Left ventricle myocardium superior (tissue), 1 donor: Measurements from ENCODE around the gene XRRA1. TPM values are rescaled to one million over a fixed set of nuclear protein-coding genes. Genes with fewer than 3 reads are reported as not detected.
"Not testable (repeated sequence)": the region's sequence is repeated elsewhere in the genome, so short reads cannot be mapped to it uniquely, and the experiment has no call there.

ENCODE experiments used
- ATAC-seq: fragments of 200-7000 bp; cut with Tn5 transposase; one replicate; pipeline ENCODE4 v1.9.1; 2020; ENCODE audit warnings: mild to moderate bottlenecking, moderate library complexity
- DNase-seq: peaks from one replicate; pipeline ENCODE4 v3.0.0-alpha.2; 2020
- intact Hi-C: fragments of 100-400 bp; cut with micrococcal nuclease; formaldehyde crosslinking; loops from one replicate; pipeline ENCODE4 v1.11.0; 2022
- long read RNA-seq: library from polyadenylated mRNA; unstranded; transcript quantifications from one replicate; pipeline ENCODE4 v2.0.0, GENCODE V29; 2021
- total RNA-seq: library from RNA; stranded (reverse); fragmentation: NEBNext Ultra II Directional; extraction: Animal tissue kit (Norgen Biotek cat#: 25700); gene quantifications from one replicate; pipeline ENCODE4 v1.2.1, GENCODE V29; 2021
- donor health status: DM: no; HTN: yes; CAD: no; lungs with severe emphysema.

Gene XRRA1, protein sequence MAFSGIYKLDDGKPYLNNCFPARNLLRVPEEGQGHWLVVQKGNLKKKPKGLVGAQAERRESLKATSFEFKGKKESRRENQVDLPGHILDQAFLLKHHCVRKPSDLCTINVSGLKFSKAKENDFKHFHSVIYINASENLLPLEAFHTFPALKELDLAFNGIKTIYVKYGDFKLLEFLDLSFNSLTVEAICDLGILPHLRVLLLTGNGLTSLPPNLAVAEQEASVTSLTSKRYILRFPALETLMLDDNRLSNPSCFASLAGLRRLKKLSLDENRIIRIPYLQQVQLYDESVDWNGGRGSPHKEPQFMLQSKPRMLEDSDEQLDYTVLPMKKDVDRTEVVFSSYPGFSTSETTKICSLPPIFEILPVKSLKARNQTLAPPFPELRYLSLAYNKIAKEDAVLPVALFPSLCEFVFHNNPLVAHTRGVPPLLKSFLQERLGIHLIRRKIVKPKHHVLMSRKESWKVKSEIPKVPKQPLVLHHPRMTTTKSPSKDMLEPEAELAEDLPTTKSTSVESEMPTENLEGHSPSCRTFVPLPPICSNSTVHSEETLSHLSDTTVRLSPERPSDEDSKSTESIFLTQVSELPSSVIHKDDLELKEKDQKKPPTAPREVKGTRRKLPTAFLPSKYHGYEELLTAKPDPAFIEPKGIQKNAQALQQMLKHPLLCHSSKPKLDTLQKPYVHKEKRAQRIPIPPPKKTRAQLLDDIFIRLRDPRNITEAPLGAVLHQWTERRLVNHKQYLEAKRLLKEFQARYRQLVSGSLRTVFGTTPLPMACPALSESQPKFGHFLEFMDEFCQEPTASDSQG
- total RNA-seq, result 7.3 TPM
- long read RNA-seq, partial matches to known transcripts, result 0 of 6 reads
- long read RNA-seq, other reads (novel, unspliced or antisense), result 6 of 6 reads

DNA sequence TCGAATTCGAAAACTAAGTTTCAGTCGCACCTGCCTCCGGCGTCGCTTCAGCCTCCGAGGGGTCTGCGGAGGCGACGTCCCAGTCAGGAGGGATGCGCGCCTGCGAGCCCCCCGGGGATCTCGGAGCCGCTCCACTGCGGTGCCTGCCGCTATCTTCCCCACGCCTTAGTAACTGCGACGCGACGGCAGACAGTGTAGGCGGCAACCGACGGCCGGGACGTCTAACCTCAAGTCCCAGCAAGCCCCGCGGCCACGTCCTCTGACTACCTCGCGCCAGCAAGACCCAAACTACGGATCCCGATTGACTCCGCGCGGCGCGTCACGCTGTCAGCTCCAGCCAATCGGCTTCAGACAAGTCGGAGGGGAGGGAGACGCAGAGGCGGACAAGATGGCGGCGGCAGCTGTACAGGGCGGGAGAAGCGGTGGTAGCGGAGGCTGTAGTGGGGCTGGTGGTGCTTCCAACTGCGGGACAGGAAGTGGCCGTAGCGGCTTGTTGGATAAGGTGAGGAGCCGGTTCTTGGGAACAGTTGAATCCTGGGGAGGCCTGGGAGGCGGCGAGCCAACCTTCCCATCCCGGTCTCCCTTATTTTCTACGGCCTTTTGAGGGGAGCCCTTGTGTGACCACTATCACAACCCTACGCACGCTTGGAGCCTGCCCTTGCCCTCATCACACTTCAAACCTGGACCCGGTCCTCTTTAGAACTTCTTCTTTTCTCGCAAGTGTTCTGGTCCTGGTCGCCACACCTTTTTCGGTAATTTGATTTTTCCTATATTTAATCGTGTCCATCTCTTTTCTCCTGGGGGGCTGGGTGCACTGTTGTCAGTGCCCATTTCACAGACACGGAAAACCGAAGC is at the start of gene XRRA1, which contains the start of gene SPCS2:
Gene XRRA1, minus strand, starts transcription at position 194 of the 855 bp plus-strand sequence. CDS start 8,213 bp downstream, outside the sequence.
Gene SPCS2, plus strand, starts transcription at position 369 of the 855 bp plus-strand sequence. Its CDS starts 20 bp downstream, at position 389.
- peak; percentile 99 for DNase-seq
- peak; percentile 99 for ATAC-seq
- intact Hi-C loops, result no loop called here

DNA sequence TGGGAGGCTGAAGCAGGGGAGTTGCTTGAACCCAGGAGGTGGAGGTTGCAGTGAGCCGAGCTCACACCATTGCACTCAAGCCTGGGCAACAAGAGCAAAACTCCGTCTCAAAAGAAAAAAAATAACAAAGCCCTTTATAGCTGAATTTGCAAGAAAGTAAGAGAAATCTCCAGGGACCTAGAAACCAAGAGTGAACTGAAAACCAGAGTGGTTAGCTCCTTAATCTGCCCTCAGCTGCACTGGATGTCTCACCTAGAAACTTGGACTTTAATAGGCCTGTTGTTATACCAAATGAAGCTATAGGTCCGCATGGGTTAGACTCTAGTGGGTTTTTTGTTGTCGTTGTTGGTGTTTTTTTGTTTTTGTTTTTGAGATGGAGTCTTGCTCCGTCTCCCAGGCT is 44.0 kb upstream of the XRRA1 start:
- ATAC-seq, result no peak
- no peak for DNase-seq
- intact Hi-C loops, result no loop called here

DNA sequence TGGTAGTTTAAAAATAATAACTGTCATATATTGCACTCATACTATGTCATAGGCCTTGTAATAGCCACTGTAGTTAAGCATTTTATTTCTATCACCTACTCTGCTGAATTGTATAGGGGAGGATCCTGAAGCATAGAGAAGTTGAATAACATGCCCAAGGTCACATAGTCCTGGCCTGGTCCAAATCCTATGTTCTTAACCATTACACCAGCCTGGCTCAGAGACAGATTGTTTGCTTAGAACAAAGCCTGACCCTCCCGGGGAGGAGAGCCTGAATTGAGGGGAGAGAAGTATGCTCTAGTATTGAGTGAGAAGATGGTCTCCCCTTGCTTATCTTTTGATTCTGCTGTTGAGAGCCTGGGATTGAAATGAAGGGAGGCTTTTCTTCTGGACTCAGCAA is 42.0 kb upstream of the XRRA1 start:
- intact Hi-C loops, result no loop called here
- no peak for DNase-seq
- ATAC-seq, result no peak

DNA sequence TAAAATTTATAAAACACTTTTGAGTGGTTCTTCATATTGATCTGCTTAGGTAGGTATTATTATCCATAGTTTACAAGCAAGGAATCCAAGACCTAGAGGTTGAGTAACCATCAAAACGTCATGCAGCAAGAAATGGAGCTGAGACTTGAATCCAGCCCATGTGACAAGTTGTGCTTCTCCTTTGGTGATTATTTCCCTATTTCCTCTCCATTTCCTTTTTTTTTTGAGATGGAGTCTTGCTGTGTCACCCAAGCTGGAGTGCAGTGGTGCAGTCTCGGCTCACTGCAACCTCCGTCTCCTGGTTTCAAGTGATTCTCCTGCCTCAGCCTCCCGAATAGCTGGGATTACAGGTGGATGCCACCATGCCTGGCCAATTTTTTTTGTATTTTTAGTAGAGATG is 41.3 kb upstream of the XRRA1 start:
- ATAC-seq, intact Hi-C loops: not testable (repeated sequence)

DNA sequence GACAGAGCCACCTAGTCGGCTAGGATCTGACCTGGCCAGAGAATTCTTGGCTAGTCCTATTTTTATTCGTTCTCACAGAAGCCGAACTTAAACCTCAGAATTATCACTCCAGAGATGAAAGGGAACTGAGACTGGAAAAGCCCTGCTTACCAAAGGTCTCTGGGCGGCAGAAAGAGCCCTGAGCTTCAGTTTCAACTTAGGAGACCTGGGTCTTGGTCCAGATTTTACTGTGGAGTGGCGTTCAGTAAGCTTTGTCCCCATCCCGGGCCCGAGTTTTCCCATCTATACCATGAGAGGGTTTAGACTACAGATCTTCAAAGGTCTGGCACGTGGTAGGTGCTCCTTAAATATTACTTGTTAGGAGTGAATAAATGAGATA is 40.4 kb upstream of the XRRA1 start:
- ATAC-seq (peak; percentile 4), DNase-seq (no peak)
- intact Hi-C loops, result no loop called here

More for the DNA sequence above, 41.3 kb upstream of the XRRA1 start:
- not testable (repeated sequence) for DNase-seq

DNA sequence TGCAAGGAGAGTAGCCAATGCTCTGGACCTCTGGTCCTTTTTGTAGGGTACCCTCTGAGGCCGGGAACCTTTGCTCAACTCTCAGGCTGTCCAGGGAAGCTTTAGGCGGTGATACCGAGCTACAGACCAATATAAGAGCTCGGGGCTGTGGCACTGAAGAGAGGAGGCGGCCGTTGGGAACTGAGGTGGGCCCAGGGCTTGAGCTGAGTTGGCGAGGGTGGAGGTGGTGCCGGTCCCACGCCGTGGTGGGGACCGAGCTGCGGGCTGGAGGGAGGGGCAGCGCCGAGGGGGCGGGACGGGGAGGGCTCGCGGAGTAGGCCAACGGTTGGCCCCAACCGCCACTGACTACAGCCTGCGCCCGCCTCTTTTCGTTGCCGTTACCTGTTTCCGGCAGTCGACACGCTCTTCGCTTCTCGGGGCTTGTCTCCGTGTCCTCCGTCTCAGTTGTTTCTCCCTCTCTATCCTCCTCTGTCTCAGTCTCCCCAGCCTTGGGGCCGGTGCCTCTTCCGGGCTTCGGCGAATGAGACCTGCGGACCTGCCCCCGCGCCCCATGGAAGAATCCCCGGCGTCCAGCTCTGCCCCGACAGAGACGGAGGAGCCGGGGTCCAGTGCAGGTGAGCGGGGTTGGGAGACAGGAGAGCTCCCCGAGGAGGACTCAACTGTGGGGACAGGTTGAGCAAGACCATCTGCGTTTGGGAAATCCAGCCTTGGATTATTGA is 39.8 kb upstream of the XRRA1 start, which contains the start of gene NEU3:
Gene NEU3, plus strand, starts transcription at position 393 of the 719 bp plus-strand sequence. Its CDS starts 128 bp downstream, at position 521.
- peak; percentile 86 for DNase-seq
- peak; percentile 97 for ATAC-seq
- intact Hi-C loops, result no loop called here

DNA sequence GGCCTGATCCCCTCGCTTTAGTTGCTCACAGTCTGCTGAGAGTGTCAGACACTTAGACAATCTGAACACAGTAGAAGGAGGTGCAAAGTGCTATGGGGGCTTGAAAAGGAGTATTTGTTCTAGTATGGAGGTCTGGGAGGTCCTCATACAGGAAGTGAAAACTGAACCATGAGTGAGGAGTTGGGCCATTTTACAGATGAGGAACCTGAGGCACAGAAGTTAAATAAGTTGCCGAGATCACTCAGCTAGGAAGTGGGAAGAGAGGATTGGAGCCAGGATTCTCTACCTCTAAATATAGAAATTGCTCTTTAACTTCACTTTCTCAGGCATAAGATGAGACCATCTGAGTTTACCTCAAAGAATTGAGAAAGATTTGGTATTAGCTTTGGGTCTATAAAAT is 35.8 kb upstream of the XRRA1 start:
- DNase-seq (no peak), ATAC-seq (no peak)
- intact Hi-C loops, result no loop called here

DNA sequence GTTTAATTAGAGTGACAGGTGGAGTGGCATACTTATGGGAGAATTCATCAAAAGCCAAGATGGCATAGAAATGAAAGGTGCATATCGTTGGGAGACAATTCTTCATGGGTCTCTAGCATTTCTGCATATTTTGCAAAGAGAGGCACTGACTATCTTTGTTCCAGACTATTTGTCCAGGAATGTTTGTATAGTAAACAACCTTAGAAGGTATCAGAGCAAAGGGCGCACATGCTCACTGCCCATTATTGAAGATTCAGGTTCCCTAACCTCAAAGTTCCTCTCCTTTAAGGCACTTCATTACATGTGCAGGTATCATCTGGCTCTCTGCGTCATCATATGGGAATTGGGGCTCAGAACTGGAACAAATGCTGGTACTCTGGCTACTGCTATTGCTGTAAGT is 35.2 kb upstream of the XRRA1 start:
- no peak for ATAC-seq
- no peak for DNase-seq
- intact Hi-C loops, result no loop called here

DNA sequence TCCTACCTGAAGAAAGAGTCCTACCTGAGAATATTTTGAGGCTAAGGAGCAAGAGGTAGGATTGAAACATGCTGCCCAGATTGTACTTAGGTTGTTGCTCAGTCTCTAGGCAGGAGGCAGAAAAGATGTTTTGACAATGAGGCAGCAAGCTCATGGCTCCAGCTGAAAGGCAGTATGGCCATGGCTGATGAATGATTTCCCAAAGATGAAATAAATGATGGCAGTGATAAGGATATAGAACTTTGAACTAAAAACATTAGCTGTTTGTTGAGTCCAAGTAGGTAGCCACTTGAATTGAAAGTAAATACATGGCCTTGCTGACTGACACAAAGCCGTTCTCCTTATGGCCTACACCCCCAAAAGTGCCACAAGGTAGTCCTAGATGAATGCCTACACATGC is 33.0 kb upstream of the XRRA1 start:
- no peak for DNase-seq
- ATAC-seq, result no peak
- intact Hi-C loops, result no loop called here

DNA sequence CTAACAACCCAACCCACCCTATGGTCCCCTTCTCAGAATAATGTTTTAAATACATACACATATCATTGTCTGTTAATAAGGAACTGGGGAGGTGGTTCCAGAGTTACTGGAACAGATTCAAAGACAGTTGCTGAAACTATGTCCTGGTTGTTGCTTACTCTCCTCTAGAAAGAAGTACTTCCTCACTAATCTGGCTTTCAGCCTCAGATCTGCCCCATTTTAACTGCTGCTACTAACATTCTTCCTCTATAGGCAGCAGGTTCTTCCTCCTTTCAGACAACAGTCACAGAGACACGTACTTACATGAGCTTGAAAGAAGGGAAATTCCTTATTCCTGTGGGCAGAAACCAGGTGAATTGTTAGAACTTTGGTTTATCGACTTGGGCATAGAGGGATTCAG is 31.7 kb upstream of the XRRA1 start:
- ATAC-seq, result peak; percentile 29
- intact Hi-C loops, result no loop called here
- DNase-seq, result no peak

DNA sequence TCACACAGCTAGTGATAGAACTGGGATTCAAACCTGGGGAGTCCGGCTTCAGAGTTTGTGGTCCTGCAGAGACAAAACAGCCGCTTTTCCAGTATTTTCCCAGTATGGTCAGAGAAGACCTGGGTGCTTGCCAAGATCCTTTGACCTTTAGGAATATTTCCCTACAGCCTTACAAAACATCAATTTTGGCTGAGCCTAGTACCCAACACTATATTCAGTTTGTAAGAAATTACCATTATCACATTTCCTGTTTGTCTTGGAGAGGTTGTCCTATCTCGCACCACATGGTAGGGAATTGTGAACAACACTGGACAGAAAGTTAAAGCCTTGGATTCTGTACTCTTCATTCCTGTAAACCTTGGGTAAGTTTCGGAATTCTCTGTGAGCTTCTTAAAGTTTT is 29.1 kb upstream of the XRRA1 start:
- intact Hi-C loops, result no loop called here
- DNase-seq, result no peak
- ATAC-seq, result peak; percentile 61

DNA sequence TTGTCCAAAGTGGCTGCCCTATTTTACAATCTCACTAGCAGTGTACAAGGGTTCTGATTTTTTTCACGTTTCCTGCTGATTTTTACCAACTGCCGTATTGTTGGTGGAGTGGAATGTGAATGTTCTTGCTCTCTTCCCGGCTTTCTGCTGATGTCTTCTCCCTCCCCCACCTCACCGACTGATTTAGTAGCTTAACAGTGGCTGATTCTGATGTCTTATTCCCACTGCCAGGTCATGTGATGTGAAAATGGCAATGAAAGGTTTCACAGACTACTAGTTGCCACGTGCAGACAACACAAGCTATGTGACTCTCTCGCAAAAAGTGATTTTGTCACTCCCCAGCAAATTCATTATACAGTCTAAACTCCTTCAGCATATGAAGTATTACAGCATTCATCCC is 22.5 kb upstream of the XRRA1 start:
- no peak for ATAC-seq
- intact Hi-C loops, result no loop called here

DNA sequence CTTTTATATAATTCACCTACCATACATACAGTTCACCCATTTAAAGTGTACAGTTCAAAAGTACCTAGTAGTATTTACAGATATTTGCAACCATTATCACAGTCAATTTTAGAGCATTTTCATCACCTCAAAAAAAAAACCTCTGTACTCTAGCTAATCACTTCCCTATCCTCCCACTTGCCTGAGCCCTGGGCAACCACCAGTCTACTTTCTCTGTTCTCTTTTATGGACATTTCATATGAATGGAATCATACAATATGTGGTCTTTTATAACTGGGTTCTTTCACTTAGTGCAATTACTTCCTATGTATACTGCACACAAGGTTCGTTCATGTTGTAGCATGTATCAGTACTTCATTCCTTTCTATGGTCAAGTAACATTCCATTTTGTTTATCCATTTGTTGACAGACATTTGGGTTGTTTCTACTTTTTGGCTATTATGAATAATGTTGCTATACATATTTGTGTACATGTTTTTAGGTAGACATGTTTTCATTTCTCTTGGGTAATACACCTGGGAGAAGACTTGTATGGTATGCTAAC is 22.0 kb upstream of the XRRA1 start:
- ATAC-seq, result no peak
- intact Hi-C loops, result no loop called here
- no peak for DNase-seq

More for the DNA sequence above, 22.5 kb upstream of the XRRA1 start:
- no peak for DNase-seq

DNA sequence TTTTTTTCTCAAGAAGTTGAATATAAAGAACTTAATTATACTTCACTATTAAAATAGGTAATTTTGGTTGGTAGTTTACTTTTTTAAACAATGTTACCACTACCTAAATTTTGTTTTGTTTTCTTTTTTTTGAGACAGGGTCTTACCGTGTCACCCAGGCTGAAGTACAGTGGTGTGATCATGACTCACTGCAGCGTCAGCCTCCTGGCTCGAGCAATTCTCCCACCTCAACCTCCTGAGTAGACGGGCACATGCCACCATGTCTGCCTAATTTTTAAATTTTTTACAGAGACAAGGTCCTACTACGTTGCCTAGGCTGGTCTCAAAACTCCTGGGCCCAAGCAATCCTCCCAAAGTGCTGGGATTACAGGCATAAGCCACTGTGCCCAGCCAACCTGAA is 17.8 kb upstream of the XRRA1 start:
- DNase-seq, result no peak
- intact Hi-C loops, result no loop called here
- ATAC-seq, result no peak

DNA sequence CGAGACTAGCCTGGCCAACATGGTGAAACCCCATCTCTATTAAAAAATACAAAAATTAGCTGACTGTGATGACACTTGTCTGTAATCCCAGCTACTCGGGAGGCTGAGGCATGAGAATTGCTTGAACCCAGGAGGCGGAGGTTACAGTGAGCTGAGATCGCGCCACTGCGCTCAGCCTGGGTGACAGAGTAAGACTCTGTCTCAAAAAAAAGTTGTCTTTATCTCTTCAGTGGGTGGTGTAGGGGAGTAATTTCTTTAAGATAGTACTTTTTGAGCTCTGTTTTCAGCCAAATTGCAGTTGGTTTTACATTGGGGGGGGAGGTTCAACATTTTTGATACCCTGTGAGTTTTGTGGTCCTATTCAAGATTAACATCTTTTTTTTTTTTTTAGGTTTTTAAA is 11.2 kb upstream of the XRRA1 start:
- DNase-seq, ATAC-seq, intact Hi-C loops: not testable (repeated sequence)

DNA sequence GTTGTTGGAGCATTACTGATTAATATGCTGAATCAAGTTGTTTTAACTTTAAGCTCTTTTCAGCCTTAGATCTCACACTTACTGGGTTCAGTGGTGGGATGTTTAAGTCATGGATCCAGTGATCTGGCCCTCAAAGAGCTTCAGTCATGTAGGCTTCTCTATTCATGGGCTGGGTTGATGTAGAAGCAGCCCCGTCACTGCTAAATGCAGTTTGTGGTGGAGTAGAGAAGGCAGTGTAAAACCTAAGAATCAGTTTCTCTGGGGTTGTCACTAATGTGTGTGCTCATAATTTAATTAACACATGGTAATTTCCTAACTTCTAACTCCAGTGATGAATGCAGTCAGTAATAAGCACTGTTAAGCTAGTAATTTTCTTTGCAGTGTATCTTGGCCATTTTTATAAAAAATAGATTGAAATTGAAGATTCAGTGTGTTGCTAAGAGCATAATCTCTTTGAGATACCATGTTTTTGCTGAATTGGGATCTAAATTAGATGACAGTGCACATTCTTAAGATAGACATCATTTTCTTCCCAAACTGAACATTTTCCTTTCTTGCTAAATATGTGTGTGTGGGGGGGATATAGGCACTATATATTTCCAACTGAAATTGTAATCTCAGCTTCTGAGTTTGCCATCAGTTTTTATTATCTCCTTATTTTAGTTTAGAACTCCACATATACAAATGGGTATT is 9.2 kb upstream of the XRRA1 start:
- DNase-seq (no peak), ATAC-seq (no peak)
- intact Hi-C loops, result no loop called here

DNA sequence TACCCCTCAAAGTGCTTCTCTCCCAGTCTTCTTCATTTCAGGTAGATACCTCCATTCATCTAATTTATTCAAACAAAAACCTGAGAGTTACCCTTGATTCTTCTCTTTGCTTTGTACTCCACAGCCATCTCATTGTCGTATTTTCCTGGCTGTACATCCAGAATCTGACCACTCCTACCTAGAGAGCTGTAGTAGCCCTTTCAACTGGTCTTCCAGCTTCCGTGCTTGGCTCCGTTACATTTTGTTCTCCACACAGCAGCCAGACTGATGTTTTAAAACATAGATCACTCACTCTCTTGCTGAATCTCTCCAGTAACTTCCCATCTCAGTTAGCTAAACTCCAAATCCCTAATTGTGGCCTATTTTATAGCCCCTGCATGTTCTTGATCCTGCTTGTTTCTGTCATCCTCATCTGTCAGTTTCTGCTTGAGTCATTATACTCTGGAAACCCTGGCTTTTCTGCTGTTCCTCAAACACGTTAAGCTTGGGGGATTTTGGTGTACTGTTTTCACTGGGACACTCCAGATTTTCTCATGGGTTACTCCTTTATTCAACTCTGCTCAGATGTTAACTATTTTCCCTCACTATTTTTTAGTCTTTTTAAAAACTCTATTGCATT is 7.6 kb upstream of the XRRA1 start:
- peak; percentile 87 for ATAC-seq
- intact Hi-C loops, result no loop called here
- DNase-seq, result no peak
